Psoas muscle (tissue), 8 donors: ENCODE measurements around the gene TRAF3IP3. TPM values are rescaled to one million over a fixed set of nuclear protein-coding genes. Genes with fewer than 3 reads are reported as not detected.

Source experiments
- ATAC-seq, 4 donors: fragments of 200-7000 bp; cut with Tn5 transposase; one replicate each; pipeline ENCODE4 v1.9.1; 2020; ENCODE audit warnings: moderate library complexity in 3 of 4, mild to moderate bottlenecking in 2 of 4
- DNase-seq, 2 donors: peaks; one replicate each; pipeline ENCODE4 v3.0.0-alpha.2; 2020
- H3K27ac ChIP-seq: fragments of 200-600 bp; one replicate; pipeline ENCODE4 v1.8.0; 2022
- H3K27me3 ChIP-seq, 3 donors: fragments of 200-600 bp in 1 of 3; one replicate each; pipeline versions ENCODE4 v1.6.1 to v1.8.0; 2013 to 2022; ENCODE audit warnings: low read length in 2 of 3, mild to moderate bottlenecking in 2 of 3, moderate library complexity in 1 of 3; ENCODE audit not compliant: insufficient read depth in 3 of 3
- H3K36me3 ChIP-seq, 2 donors: fragments of 200-600 bp in 1 of 2; one replicate each; pipeline versions ENCODE4 v1.6.1 to v1.8.0; 2013 to 2022; ENCODE audit warnings: low read depth in 1 of 2, mild to moderate bottlenecking in 1 of 2, moderate library complexity in 1 of 2; ENCODE audit not compliant: insufficient read depth in 1 of 2
- H3K4me1 ChIP-seq: fragments of 200-600 bp; one replicate; pipeline ENCODE4 v1.8.0; 2022
- H3K4me3 ChIP-seq: fragments of 200-600 bp; one replicate; pipeline ENCODE4 v1.8.0; 2022; ENCODE audit warnings: mild to moderate bottlenecking
- H3K9me3 ChIP-seq: fragments of 200-600 bp; one replicate; pipeline ENCODE4 v1.8.0; 2022
- WGBS, 3 donors: extraction: QIAGEN DNeasy Blood & Tissue Kit; methylation state at CpG; one replicate each; pipeline versions ENCODE4 v1.1.6 to v1.1.7; 2013; 5-methylcytosine and 5-hydroxymethylcytosine counted together
- intact Hi-C, 2 donors: fragments of 100-400 bp; cut with DNase I; formaldehyde crosslinking; loops; one replicate each; pipeline versions ENCODE4 v1.11.0 to v1.14.2; 2022
- long read RNA-seq, 2 donors: library from polyadenylated mRNA; unstranded; transcript quantifications; one replicate each; pipeline ENCODE4 v2.0.0, GENCODE V29; 2021
- polyA plus RNA-seq, 3 donors: library from polyadenylated mRNA; stranded (reverse); fragments of 200-250 nt; gene quantifications; one replicate each; pipeline ENCODE4 v1.2.3, GENCODE V29; 2013
- total RNA-seq, 4 donors: library from RNA; stranded (reverse); fragmentation: NEBNext Ultra II Directional in 2 of 4; extraction: Animal tissue kit (Norgen Biotek cat#: 25700) in 2 of 4; gene quantifications; one replicate each; pipeline versions ENCODE4 v1.2.1 to v1.2.4, GENCODE V29; 2021 to 2023
- TF ChIP-seq, protein P1 (sequence below): fragments of 200-600 bp; IDR thresholded peaks from one replicate; pipeline ENCODE4 v1.8.0; 2022; ENCODE audit warnings: antibody characterized with exemption
- donor health status: healthy with polysubstance abuse.
- donor health status: DM: no; HTN: no; CAD: no; lungs with moderate emphysema.
- donor health status: Bipolar disorder and iron deficiency.
- donor health status: healthy.
- donor health status: DM: yes; HTN: yes; CAD: no.
- donor health status: DM: no; HTN: no; CAD: no.
- donor health status: DM: no; HTN: no; CAD: no.
- donor health status: DM: yes; HTN: yes; CAD: no.

TRAF3IP3 gene
- 1 to 10 TPM in 3 of 4 donors, under 1 TPM in 1; 0.84 to 2.0 (median 1.8) TPM for total RNA-seq
- under 1 TPM; 0.23 to 0.35 (median 0.27) TPM for polyA plus RNA-seq
- long read RNA-seq, donor 1, partial matches to known transcripts: 1 of 1 reads
- long read RNA-seq, donor 1, other reads (novel, unspliced or antisense): 0 of 1 reads
- long read RNA-seq, donor 2, partial matches to known transcripts: 0 of 2 reads
- long read RNA-seq, donor 2, other reads (novel, unspliced or antisense): 2 of 2 reads

GRCh38 chr1:209755926-209756614 is at the start of gene TRAF3IP3:
Gene TRAF3IP3 (plus strand): TSS chr1:209756053. CDS start chr1:209760040, 3,987 bp downstream.
- no peak within 1 kb of the TSS for H3K4me3 ChIP-seq
- WGBS, 3 donors: 74 to 81% (median 78%) methylated on average over 10 of the region's 10 CpGs
- intact Hi-C loops: no loop called here
- no peak within 1 kb of the TSS for H3K27ac ChIP-seq
- no peaks in the 10 kb centered on the region for H3K4me1 ChIP-seq
- TF ChIP-seq, protein P1, sequence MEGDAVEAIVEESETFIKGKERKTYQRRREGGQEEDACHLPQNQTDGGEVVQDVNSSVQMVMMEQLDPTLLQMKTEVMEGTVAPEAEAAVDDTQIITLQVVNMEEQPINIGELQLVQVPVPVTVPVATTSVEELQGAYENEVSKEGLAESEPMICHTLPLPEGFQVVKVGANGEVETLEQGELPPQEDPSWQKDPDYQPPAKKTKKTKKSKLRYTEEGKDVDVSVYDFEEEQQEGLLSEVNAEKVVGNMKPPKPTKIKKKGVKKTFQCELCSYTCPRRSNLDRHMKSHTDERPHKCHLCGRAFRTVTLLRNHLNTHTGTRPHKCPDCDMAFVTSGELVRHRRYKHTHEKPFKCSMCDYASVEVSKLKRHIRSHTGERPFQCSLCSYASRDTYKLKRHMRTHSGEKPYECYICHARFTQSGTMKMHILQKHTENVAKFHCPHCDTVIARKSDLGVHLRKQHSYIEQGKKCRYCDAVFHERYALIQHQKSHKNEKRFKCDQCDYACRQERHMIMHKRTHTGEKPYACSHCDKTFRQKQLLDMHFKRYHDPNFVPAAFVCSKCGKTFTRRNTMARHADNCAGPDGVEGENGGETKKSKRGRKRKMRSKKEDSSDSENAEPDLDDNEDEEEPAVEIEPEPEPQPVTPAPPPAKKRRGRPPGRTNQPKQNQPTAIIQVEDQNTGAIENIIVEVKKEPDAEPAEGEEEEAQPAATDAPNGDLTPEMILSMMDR: no peak
- no peaks in the 10 kb centered on the region for H3K27me3 ChIP-seq
- H3K36me3 ChIP-seq: no peaks in the 10 kb centered on the region
- ATAC-seq (peak in 2 of 4 donors; percentile 23 to 33), DNase-seq (no peak)
- no peaks in the 10 kb centered on the region for H3K9me3 ChIP-seq

- Histone ChIP-seq H3K27ac (no peak overlapping the region), H3K4me3 (no peak overlapping the region), H3K4me1 (no peaks in the 10 kb centered on the region), H3K36me3 (no peaks in the 10 kb centered on the region), H3K27me3 (no peaks in the 10 kb centered on the region), H3K9me3 (no peaks in the 10 kb centered on the region)
- DNase-seq (no peak), ATAC-seq (no peak)
- intact Hi-C loops: no loop called here
- WGBS, 3 donors: 93 to 99% (median 96%) methylated on average over 3 of the region's 3 CpGs
- TF ChIP-seq, protein P1: no peak
These were observed 49.2 kb upstream of the TRAF3IP3 start for GRCh38 chr1:209706622-209707021.

GRCh38 chr1:209707308-209707707 is 48.5 kb upstream of the TRAF3IP3 start:
- intact Hi-C loops: no loop called here
- H3K27me3 ChIP-seq: no peaks in the 10 kb centered on the region
- DNase-seq: no peak
- H3K36me3 ChIP-seq: no peaks in the 10 kb centered on the region
- H3K27ac ChIP-seq: no peak overlapping the region
- no peak overlapping the region for H3K4me3 ChIP-seq
- no peak for ATAC-seq
- TF ChIP-seq, protein P1: no peak
- H3K4me1 ChIP-seq: no peaks in the 10 kb centered on the region
- H3K9me3 ChIP-seq: no peaks in the 10 kb centered on the region
- 89 to 95% (median 93%) methylated on average over 1 of the region's 1 CpG for WGBS, 3 donors

- Histone ChIP-seq H3K27me3 (no peaks in the 10 kb centered on the region), H3K36me3 (no peaks in the 10 kb centered on the region), H3K27ac (no peak overlapping the region), H3K4me1 (no peaks in the 10 kb centered on the region), H3K4me3 (no peak overlapping the region), H3K9me3 (no peaks in the 10 kb centered on the region)
- ATAC-seq (no peak), DNase-seq (no peak)
- 60 to 68% (median 62%) methylated on average over 4 of the region's 4 CpGs for WGBS, 3 donors
- intact Hi-C loops: no loop called here
- TF ChIP-seq, protein P1: no peak
These were observed 47.6 kb upstream of the TRAF3IP3 start for GRCh38 chr1:209708297-209708696.
